GM21786 (cell line): ENCODE data around the gene ZEB1.
"Not testable (repeated sequence)": the region's sequence is repeated elsewhere in the genome, so short reads cannot be mapped to it uniquely, and the experiment has no call there.

Source experiments
- ATAC-seq: cut with Tn5 transposase; IDR thresholded peaks from one replicate; pipeline ENCODE4 v1.9.1; 2021; ENCODE audit not compliant: unreplicated experiment

ZEB1 gene

GRCh38 chr10:31479752-31480151, 160.7 kb downstream of the ZEB1 start:
- no peak for ATAC-seq

- no peak for ATAC-seq
Measured at GRCh38 chr10:31483546-31483945, 164.5 kb downstream of the ZEB1 start.

- ATAC-seq = no peak
Measured at GRCh38 chr10:31484431-31485135, 165.6 kb downstream of the ZEB1 start.

GRCh38 chr10:31490858-31491504, 172.0 kb downstream of the ZEB1 start:
- ATAC-seq = no peak

- no peak for ATAC-seq
Measured at GRCh38 chr10:31507427-31507826, 188.4 kb downstream of the ZEB1 start.

- ATAC-seq = no peak
Measured at GRCh38 chr10:31508234-31508633, 189.2 kb downstream of the ZEB1 start.

GRCh38 chr10:31508882-31509281, 189.9 kb downstream of the ZEB1 start:
- no peak for ATAC-seq

- no peak for ATAC-seq
Measured at GRCh38 chr10:31509989-31510388, 191.0 kb downstream of the ZEB1 start.

GRCh38 chr10:31515116-31515515, 196.1 kb downstream of the ZEB1 start:
- no peak for ATAC-seq

GRCh38 chr10:31515819-31516402, 196.9 kb downstream of the ZEB1 start:
- ATAC-seq = no peak

GRCh38 chr10:31520986-31521831, 202.2 kb downstream of the ZEB1 start:
- no peak for ATAC-seq

GRCh38 chr10:31522820-31523219, 203.8 kb downstream of the ZEB1 start:
- ATAC-seq = no peak

- ATAC-seq = no peak
Measured at GRCh38 chr10:31524460-31524859, 205.4 kb downstream of the ZEB1 start.

GRCh38 chr10:31526178-31526577, 207.2 kb downstream of the ZEB1 start:
- ATAC-seq = no peak

GRCh38 chr10:31526681-31527080, 207.7 kb downstream of the ZEB1 start:
- ATAC-seq = no peak

GRCh38 chr10:31528831-31529230, 209.8 kb downstream of the ZEB1 start:
- no peak for ATAC-seq

- ATAC-seq = no peak
Measured at GRCh38 chr10:31536302-31536701, 217.3 kb downstream of the ZEB1 start.

- ATAC-seq = no peak
Measured at GRCh38 chr10:31549896-31550295, 230.9 kb downstream of the ZEB1 start.

- no peak for ATAC-seq
Measured at GRCh38 chr10:31554556-31554955, 235.5 kb downstream of the ZEB1 start.

GRCh38 chr10:31557854-31558253, 238.8 kb downstream of the ZEB1 start:
- no peak for ATAC-seq

GRCh38 chr10:31568252-31568861, 249.3 kb downstream of the ZEB1 start:
- not testable (repeated sequence) for ATAC-seq
